GM18870 (cell line): ENCODE data around the gene CERS1.
A peak's percentile ranks its signal among the peaks of the same experiment; 100 is the strongest.
"Not testable (repeated sequence)": the region's sequence is repeated elsewhere in the genome, so short reads cannot be mapped to it uniquely, and the experiment has no call there.

Source experiments
- ATAC-seq: cut with Tn5 transposase; IDR thresholded peaks from one replicate; pipeline ENCODE4 v1.9.1; 2021; ENCODE audit warnings: moderate library complexity; ENCODE audit not compliant: unreplicated experiment

Gene CERS1

DNA sequence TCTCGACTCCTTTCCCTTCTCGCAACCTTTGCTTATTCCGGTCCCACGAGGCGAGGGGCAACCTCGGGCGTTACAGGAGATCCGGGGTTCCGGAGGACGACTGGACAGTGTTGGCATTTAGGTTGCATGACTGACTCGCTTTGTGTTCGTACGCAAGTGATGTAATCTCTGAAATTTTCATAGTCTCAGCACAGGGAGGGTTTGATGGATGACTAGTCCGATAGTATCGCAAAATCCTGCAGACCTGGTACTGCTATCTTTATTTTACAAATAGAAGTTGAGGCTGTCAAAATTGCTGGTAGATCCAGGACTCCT is 23.9 kb upstream of the CERS1 start:
- ATAC-seq, result no peak

DNA sequence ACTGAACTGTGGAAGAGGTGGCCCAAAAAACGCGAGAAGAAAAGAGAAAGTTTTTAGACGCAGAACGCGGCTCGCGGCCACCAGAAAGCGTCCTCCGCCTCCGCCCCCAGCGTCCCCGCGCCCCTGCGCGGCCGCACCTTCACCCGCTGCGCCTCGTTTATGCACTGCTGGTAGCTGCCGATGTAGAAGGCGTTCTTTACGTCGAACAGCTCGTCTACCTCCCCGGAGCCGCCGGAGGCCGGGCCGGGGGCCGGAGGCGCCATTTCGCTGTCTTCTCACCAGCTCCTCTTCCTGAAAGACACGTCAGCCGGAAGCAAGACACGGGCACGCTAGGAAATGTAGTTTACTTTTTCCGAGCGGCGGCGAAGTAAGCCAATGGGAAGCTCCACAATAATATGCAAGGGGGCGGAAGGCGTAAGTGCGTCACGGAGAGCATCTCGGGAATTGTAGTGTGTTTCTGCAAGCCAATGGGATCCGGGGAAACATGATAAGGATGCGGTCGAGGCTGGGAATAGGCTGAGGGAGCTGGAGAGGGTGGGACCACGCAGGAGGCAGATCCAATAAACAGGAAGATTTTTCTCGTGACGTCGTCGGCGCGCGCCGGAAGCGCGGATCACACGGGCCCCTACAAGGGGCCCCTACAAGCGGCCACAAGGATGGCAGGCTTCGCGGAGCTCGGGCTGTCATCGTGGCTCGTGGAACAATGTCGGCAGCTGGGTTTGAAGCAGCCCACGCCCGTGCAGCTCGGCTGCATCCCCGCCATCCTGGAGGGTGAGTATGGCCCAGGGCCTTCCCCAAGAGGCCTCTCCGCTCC is 23.3 kb upstream of the CERS1 start, which contains the start of the genes COPE and DDX49:
Gene COPE, minus strand, starts transcription at position 302 of the 814 bp plus-strand sequence. Its CDS starts 39 bp downstream, at position 263.
Gene DDX49, plus strand, starts transcription at position 630 of the 814 bp plus-strand sequence. Its CDS starts 27 bp downstream, at position 657.
- peak; percentile 93 for ATAC-seq

DNA sequence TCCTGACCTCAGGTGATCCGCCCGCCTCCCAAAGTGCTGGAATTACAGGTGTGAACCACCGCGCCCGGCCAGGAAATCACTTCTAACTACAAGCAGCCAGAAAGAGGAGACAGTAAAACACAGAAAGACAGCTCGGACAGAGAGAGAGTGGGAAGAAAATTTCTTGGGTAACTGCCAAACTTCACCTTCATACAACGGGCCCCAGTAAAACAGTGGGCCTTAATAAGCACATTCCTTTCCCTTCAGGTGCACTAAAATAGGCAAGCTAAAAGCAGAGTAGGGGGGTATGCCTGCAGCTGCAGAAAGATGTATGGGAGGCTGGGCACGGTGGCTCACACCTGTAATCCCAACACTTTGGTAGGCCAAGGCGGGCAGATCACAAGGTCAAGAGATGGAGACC is 21.6 kb upstream of the CERS1 start:
- ATAC-seq, result not testable (repeated sequence)

DNA sequence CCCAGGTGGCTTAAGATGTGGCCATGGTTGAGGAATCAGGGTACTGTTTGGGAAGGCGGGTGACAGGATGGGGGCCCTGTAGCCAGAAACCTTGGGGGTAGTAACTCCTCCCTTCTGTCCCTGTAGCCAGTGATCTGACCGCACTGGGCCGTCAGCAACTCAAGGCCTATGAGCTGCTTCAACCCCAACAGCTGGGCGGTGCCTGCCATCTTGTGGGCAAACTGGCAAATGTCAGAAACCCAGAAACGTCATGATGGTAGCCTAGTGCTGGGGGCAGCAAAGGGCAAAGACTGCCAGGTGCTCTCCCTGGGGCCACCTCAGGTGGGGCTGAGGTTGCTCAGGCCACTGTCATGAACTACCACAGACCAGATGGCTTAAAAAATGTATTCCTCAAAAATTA is 19.7 kb upstream of the CERS1 start:
- ATAC-seq, result no peak

DNA sequence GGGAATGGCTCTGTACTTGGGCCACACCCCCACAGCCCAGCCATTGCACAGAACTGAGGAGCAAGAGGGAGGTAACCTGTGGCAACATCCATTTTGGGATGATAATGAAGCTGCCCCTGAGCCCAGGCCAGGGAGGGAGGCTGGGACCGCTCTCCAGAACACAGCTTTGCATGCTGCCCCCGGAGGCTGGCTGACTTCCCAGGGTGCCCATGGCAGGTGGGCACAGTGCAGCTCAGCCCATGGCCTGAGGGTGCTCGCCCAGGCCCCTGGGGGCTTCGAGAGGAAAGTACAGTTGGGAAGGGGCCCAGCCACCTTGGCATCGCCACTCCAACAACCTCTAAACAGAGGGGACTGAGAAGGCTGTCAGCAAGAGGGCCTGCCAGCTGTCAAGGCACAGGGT is 17.5 kb upstream of the CERS1 start:
- ATAC-seq, result no peak

DNA sequence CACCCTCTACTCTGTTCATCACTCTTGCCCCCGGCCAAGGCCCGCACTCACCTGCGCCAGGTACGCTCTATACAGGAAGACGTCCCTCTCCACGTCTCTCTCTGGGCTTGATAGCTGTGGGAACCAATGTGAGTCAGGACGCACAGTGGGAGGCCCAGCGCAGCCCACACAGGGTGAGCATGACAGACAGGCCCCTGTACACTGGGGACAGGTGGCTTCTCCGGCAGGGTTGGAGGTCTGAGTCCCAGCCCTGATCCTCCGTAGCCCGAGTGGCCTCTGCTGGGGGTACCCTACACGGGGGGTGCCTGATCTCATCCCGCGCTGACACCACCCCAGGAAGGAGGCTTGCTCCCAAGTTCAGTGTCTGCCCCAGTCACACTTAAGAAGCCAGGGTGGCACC is 17.0 kb upstream of the CERS1 start:
- ATAC-seq, result no peak

DNA sequence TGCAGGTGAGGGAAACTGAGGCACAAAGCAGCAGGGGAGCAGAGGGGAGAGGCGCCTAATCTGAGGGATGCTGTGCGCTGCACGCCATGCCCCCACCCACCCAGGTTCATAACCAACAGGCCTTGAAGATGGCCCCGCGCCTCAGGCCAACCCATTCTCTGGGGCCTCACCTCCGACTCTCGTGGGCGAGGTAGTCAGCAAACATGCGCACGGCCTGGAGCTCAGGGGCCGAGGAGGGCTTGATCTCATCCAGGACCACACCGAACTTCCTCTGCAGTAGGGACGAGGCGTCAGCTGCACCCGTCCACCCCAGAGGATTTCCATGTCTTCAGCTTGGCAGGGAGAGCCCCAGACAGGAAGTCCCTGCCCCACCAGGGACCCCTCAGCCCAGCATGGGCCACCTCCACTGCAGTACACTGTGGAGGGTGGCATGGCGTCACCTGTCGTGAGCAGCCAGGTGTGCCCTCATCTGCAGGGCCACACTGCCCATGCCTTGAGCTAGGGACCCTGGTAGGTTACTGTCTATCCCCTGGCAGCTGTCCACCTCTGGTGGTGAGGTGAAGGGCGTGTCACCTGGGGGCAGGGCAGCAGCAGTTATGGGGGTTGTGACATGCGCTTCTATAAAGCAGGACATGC is 15.0 kb upstream of the CERS1 start:
- no peak for ATAC-seq

DNA sequence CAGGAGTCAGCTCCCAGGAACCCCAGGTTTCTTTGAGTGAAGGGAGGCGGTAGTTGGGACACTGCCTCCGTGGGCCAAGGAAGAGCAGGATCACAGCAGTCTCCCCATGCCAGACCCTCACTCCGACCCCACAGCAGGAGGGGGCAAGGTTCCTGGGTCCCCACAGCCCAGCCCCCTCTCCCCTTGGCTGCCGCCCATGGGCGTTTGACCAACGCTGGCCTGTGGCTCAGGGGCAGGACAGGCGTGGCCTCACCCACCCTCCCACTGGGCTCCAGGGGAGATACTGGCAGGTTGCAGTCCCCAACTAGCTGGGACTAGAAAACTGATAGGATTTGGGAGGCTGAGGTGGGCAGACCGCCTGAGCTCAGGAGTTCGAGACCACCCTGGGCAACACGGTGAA is 14.1 kb upstream of the CERS1 start:
- no peak for ATAC-seq

DNA sequence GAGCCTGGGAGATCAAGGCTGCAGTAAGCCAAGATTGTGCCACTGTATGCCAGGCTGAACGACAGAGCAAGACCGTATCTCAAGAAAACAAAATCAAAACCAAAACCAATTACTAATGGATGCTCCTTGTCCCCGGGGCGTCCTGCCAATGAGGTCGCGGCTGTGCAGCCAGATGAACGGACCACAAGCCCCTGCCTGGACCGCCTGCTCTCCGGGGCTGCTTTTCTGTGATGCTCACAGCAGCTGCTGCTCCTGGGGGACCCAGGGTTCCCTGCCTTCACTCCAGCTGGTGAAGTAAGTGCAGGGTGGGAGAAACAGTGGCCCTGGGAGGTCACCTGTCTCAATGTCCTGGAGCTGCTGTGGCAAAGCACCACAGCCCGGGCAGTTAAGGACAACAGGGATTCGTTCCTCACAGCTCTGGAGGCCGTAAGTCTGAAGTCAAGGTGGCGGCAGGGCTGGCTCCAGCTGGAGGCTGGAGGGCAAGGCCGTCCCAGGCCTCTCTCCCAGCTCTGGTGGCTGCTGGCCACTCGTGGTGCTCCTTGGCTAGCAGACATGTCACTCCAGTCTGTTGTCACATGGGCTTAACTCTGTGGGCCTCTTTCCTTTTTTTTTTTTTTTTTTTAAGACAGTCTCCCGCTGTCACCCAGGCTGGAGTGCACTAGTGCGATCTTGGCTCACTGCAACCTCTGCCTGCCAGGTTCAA is 13.1 kb upstream of the CERS1 start:
- ATAC-seq, result no peak

DNA sequence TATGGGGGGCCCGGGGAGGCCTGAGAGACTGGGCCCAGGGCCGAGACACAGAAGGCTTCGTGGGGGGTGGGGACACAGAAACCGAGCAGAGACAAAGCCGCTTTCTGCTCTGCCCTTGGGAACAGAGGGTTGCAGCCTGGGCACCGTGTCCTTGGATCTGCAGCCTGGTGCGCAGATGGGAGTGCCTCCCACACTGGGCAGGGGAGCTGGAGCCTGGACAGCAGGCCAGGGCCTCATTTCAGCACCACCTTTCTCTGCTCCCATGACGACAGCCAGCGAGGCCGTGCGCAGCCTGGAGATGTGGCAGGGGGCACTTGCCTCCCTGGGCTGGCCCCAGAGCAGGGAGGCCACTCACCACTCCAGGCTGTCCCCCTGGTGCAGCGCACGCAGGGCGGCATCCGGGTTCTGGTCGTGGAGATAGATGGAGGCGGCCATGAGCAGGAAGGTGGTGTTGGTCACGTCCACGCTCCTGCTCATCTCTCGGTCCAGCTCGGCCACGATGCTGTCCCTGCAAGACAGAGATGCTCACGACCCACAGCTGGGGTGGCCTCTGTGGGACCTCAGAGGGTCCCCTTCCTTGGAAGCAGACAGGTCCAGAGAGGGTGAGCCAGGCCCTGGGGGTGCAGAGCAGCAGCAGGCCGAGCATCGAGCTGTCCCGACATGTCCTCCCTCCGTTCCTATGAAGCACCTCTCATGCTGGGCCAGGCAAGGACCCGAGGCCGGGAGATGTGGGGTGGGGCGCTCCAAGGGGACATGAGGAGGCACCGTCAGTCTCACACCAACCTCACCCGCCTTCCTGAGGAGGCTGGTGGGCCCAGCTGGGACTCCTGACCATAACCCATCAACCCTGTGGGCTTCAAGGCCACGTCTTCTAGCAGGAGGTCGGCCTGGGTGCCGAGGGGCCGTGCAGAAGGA is 10.9 kb upstream of the CERS1 start:
- no peak for ATAC-seq

DNA sequence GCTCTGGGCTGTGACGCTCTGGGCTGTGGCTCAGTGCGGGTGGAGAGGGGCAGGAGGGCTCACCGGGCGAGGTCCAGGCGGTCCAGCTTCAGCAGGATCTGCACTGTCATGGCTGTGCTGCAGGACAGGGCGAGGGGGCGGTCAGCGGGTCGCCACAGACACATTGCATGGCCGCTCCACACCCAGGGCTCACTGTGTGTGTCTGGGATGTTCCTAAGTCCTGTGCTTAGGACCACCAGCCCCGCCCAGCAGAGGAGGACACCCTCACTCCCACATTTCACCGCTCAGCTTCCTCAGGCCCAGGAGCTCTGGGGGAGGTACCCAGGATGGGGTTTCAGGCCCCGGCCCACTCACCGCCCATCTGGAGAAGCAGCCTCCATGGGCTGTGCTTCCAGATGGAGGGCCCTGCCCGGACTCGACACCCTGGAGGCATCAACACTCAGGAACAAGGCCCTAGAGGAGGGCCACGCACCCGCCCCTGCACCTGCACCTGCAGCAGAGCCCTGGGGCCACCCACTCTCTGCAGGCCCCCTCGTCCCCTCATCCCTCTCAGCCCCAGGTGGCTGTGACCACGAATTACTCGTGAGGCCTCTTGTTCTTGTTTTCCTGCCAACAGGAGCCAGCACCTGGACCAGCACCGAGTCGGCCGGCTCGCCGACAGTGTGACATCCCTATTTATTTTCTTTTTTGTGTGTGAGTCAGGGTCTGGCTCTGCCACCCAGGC is 9.7 kb upstream of the CERS1 start:
- ATAC-seq, result no peak

DNA sequence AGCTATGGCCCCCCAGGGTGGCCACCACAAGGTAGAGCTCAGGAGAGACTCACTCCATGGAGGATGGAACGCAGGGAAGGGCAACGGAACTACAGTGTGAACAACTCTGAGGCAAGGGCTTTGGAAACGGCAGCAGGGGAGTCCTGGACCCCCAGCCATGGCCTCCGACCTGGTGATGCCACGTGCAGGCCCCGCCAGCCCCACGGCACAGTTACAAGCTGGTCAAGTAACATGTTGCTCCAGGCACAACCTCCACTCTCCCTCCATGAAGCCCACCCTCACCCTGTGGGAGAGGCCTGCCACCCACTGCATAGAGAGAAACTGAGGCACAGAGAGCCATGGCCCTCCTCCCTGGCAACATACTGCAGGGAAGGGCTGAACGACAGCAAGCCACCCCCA is 9.1 kb upstream of the CERS1 start:
- ATAC-seq, result no peak

DNA sequence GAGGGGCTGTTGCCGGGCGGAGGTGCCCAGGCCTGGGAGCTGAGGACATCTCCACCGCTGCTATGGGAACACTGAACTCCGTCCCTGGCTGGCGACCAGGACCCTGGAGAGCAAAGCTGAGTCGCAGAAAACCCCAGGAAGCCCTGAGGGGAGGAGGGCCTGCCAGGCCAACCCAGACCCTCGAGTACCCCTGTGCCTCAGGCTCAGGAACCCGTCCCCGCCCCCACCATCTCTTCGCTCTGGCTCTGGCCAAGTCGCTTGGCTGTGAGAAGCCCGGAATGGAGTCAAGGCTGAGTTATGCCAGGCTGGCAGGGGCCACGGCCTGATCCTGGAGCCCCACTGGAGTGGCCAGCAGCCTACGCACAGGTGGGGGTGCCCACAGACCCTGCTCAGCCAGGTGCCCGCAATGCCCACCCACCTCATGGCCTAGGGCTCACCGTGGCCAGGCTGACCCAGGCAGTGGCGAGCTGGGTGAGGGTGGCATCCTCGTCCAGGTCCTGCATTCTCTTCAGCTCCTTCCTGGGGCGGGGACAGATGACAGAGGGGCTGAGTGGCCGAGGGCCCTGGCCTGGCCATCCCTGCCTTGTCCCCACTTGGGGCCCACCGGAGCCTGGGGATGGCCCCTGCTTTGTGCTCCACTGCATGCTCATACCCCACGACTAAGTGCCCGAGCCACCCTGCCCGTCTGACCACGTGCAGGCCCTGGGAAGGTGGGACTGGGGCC is 8.5 kb upstream of the CERS1 start:
- no peak for ATAC-seq

DNA sequence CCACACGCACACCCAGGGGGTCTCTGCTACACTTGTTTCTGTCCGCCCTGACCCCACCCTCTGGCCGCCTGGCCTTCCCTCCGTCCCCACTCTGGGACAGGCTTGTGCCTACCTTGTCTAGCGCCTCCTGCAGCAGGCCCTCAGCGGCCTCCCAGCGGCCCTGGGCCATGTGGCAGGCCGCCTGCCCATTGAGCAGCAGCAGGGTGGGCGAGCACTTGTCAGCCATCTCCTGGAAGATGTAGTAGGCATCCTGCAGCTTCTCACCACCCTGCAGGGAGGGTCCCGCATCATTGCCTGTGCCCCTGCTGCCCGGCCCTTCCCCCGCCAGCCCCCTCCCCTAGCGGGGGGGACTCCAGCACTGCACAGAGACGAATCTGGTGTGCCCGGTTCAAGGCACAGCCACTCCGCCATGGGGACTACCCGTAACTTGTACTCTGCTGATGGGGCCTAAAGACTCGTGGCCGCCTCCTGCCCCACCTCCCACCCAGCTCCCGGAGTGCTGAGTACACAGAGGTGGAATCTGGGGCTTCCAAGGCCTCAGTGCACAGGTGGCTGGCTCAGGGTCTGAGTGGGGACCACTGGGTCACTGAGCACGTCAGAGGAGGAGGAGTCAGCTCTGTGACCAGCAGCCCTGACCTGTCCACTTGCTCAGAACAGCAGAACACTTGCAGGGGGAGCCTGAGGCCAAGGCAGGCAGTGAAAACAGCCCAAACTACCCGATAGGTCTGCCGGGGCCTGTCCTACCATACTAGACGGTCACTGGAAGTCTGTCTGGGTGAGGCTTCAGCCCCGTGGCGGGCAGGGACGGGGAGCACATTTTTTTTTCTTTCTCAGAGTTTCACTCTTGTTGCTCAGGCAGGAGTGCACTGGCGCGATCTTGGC is 7.4 kb upstream of the CERS1 start:
- ATAC-seq, result no peak

DNA sequence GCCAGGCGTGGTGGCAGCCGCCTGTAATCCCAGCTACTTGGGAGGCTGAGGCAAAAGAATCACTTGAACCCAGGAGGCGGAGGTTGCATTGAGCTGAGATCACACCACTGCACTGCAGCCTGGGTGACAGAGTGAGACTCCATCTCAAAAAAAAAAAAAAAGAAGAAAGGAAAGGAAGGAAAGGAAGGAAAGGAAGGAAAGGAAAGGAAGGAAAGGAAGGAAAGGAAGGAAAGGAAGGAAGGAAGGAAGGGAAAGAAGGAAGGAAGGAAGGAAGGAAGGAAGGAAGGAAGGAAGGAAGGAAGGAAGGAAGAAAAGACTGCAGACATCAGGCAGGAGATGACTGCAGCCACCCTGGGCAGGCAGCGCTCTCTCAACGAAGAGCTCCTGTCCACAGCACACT is 6.6 kb upstream of the CERS1 start:
- ATAC-seq, result not testable (repeated sequence)

DNA sequence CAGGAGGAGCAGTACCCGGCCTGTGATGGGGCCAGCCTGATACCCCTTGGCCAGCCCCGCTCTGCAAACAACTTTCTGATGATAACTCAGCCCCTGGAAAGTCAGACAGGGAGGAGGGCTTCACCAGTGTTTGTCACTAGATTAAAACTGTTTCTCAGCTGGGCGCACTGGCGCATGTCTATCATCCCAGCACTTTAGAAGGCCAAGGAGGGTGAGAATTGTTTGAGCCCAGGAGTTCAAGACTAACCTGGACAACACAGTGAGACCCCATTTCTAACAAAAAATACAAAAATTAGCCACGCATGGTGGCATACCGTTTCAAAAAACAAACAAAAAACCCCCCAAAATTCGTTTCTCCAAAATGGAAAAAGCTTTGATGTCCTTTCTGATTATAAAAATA is 5.5 kb upstream of the CERS1 start:
- ATAC-seq, result no peak

DNA sequence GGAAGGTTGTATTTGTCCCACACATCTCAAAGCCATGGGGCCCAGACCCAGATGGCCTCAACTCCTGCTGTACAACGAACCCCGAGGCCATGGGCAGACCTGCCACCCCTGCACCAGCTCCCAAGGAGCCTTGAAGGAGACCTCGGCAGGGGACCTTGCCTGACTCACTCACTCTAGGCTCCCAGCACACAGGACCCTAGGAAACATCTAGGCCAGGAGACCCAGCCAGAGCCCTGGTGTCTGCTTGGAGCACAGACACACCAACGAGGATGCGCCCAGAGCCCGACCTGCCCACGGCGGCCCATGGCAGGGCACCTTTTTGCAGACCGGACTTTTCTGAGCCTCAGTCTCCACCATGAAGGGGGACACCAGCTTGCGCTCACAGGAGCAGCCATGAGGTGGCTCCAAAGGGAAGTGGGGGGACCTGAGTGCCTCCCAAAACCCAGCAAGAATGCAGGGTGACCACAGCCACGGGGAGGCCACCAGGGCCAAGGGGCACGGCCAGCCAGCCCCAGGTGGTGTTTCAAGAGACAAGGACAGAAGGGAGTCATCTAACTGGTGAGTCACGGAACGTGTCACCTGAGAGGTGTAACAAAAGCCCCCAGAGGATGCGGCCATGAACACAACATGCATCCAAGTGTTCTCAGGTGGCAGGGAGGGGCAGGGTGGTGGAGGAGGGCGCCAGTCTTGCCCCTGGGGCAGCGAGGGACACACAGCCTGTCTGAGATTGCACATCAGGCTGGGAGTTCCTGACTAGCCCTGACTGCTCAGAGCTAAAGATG is 4.9 kb upstream of the CERS1 start:
- ATAC-seq, result no peak
